GM13977 (cell line): ENCODE results near the gene AGXT.

Experiments used
- DNase-seq: peaks from one replicate; pipeline ENCODE4 v3.0.0; 2012; ENCODE audit warnings: low spot score
- in situ Hi-C: fragments of 300-500 bp; cut with MboI; formaldehyde crosslinking; loops from one replicate; pipeline ENCODE4 v1.12.0; 2022; ENCODE audit warnings: low sequenced_read_pairs, low pct_unique_long_range_greater_than_20kb, mixed read lengths, inconsistent platforms; ENCODE audit not compliant: unreplicated experiment
- TF ChIP-seq, protein P1 (sequence below): IDR thresholded peaks from 2 replicates; pipeline ENCODE4 v1.5.1; 2012; ENCODE audit warnings: mild to moderate bottlenecking, control low read depth; ENCODE audit not compliant: insufficient read depth; ENCODE audit errors: extremely low read depth, missing control alignments

AGXT gene

DNA sequence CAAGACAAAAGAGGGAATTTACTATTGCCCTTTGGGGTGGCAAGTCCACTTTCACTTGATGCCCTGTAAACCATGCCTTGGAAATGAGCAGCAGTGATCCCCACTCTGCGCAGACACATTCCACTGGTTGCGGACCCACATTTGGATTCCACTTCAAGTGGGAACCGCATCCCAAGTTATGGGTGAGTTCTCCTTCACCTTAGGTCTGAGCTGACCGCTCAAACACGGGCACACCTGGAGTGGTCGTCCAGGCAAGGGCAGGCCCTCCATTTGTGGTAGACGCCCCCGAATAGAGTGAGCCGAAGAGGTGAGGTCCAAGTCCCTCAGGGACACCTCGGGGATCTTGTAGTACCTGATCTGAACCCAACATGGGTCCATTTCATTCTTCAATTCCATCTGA is 9.8 kb upstream of the AGXT start:
- DNase-seq: no peak
- TF ChIP-seq, protein P1, sequence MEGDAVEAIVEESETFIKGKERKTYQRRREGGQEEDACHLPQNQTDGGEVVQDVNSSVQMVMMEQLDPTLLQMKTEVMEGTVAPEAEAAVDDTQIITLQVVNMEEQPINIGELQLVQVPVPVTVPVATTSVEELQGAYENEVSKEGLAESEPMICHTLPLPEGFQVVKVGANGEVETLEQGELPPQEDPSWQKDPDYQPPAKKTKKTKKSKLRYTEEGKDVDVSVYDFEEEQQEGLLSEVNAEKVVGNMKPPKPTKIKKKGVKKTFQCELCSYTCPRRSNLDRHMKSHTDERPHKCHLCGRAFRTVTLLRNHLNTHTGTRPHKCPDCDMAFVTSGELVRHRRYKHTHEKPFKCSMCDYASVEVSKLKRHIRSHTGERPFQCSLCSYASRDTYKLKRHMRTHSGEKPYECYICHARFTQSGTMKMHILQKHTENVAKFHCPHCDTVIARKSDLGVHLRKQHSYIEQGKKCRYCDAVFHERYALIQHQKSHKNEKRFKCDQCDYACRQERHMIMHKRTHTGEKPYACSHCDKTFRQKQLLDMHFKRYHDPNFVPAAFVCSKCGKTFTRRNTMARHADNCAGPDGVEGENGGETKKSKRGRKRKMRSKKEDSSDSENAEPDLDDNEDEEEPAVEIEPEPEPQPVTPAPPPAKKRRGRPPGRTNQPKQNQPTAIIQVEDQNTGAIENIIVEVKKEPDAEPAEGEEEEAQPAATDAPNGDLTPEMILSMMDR: no peak
- in situ Hi-C loops: no loop called here

DNA sequence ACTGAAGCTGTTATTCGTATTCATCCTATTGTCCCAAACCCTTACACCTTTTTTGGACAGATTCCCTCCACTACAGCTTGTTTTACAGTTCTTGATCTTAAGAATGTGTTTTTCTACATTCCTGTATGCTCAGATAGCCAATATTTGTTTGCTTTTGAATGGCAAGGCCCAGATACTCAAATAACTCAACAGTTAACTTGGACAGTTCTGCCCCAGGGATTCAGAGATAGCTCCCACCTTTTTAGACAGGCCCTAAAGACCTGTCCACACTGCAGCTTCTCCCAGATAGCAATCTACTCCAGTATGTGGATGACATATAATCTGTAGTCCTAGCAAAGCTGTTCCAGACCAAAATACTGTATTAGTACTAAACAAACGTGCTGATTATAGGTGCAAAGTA is 7.1 kb upstream of the AGXT start:
- TF ChIP-seq, protein P1: no peak
- in situ Hi-C loops: no loop called here
- no peak for DNase-seq

DNA sequence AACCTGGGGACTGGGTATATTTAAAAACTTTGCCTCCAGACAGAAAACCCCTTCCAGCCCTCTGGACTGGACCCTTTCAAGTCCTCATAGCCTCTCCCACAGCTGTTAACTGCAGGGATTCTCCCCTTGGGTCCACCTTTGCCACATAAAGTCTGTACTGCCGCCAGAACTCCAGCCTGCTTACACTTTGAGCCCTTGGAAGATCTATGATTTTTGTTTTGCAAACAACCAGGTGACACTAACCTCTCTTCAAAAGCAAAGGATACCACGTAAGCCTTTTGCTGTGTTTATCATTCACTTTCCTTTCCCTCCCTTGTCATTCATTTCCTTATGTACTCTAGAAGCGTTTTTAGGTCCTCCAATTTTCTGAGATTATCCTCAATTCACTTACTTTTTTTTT is 4.1 kb upstream of the AGXT start:
- in situ Hi-C loops: no loop called here
- TF ChIP-seq, protein P1: no peak
- no peak for DNase-seq

DNA sequence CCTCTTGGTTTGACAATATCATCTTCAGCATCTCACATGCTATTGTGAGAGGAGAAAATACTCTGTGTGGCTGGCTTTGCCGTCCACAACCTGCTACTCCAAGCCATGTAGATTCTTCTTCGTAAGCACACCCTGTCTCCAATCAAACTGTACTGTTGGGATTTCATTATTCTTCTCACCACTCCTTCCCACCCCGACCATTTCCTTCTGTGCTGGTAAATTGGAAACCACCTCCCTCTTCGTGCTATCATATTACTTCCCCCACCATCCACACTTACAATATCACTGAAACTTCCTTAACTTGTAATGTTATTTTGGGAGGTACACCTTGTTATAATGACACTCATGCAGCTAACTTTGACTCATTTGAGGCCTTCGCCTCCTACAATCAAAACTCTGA is 3.2 kb upstream of the AGXT start:
- DNase-seq: no peak
- in situ Hi-C loops: no loop called here
- TF ChIP-seq, protein P1: no peak

DNA sequence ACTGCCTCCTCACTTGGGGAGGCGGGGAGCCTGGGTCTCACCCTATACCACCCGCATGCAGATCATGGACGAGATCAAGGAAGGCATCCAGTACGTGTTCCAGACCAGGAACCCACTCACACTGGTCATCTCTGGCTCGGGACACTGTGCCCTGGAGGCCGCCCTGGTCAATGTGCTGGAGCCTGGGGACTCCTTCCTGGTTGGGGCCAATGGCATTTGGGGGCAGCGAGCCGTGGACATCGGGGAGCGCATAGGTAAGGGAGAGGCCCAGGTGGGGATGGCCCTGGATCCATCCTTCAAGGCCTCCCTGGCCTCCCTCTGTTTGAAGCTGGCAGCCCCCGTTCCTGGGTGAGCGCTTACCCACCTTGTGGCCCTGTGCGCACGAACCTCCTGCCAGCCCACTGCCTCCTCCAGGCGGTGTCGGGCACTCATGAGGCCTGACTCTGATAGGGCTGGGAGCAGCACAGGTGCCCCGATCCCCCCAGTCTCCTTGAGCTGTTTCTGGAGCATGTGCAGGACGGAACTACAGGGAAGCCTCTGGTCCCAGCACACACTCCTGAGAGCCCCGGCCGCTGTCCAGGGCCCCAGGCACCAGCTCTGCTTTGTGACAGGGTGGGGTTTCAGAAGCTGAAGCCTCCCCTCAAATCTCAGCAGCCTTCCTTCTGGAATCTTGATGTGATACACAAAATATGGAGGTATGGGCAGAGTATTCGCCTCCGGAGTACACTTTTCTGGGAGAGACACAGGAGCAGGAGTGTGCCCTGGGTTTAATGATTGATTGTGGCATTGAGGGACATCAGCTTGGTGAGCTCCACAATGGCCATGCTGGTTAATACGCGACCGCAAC is 708 bp downstream of the AGXT start:
- in situ Hi-C loops: no loop called here
- no peak for DNase-seq
- TF ChIP-seq, protein P1: no peak

DNA sequence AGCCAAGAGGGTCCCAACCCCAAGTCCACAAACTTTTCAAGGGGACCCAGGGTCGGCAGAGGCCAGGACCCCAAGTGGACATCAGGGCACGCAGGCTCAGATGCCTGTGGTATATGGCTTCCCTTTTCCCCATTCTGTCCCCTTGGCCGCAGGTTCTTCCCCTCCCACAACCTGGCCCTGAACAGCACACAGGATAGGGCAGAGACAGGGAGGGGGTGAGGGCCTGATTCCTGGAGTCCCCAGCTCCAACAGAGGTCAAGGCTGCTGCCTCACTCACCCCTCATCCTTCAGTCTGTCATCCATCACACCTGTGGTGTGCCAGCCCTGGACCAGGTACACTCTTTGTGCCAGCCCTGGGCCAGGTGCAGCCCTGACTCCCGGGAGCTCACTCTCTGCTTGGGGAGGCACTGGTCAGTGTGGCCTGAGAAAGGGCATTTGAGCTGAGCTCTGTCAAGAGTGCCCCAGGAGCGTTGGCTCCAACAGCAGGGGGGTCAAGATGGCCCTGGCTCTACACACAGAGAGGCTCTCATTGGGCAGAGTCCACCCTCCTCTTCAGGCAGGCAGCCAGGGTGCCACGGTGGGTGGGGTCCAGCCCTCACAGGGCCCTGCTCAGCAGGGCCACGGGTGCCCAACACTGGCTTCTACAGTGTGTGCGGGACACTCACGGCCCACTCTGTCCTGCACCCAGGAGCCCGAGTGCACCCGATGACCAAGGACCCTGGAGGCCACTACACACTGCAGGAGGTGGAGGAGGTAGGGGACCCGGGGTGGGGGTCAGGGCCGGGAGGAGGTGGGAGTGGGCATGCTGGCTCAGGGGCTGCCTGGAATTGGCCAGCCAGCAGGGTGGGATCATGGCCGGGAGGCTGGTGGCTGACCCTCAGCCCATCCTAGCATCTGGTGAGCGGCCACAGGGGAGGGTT is 1.6 kb downstream of the AGXT start:
- TF ChIP-seq, protein P1: no peak
- no peak for DNase-seq
- in situ Hi-C loops: no loop called here
